Smooth muscle cell (in vitro differentiated cells): ENCODE results near the gene OR1E1. TPM values are rescaled to one million over a fixed set of nuclear protein-coding genes. Genes with fewer than 3 reads are reported as not detected.

Experiments used
- DNase-seq: peaks from one replicate; lab custom pipeline; 2025; ENCODE audit not compliant: unreplicated experiment; lab: John Stamatoyannopoulos, UW
- H2AFZ ChIP-seq: fragments of 200-600 bp; sonication (generic); 2 replicates; pipeline ENCODE4 v1.6.0; 2016; ENCODE audit warnings: antibody characterized with exemption, low read depth, mild to moderate bottlenecking
- H3F3A ChIP-seq: fragments of 200-600 bp; sonication (generic); 2 replicates; pipeline ENCODE4 v1.6.0; 2017; ENCODE audit warnings: antibody characterized with exemption, low read depth
- H3K27ac ChIP-seq: fragments of 200-600 bp; sonication (generic); 2 replicates; pipeline ENCODE4 v1.5.1; 2016; ENCODE audit warnings: low read depth, mild to moderate bottlenecking
- H3K27me3 ChIP-seq: fragments of 200-600 bp; sonication (generic); 2 replicates; pipeline ENCODE4 v1.6.1; 2016; ENCODE audit warnings: low read depth, mild to moderate bottlenecking
- H3K36me3 ChIP-seq: fragments of 200-600 bp; sonication (generic); 2 replicates; pipeline ENCODE4 v1.5.1; 2016; ENCODE audit warnings: low read depth
- H3K4me1 ChIP-seq: fragments of 200-600 bp; sonication (generic); 2 replicates; pipeline ENCODE4 v1.5.1; 2016; ENCODE audit warnings: low read depth
- H3K4me2 ChIP-seq: fragments of 200-600 bp; sonication (generic); 2 replicates; pipeline ENCODE4 v1.6.0; 2016; ENCODE audit warnings: mild to moderate bottlenecking
- H3K4me3 ChIP-seq: fragments of 200-600 bp; sonication (generic); 2 replicates; pipeline ENCODE4 v1.5.1; 2016; ENCODE audit warnings: mild to moderate bottlenecking
- H3K79me2 ChIP-seq: fragments of 200-600 bp; sonication (generic); 2 replicates; pipeline ENCODE4 v1.6.0; 2016; ENCODE audit warnings: low read depth, mild to moderate bottlenecking
- H3K9ac ChIP-seq: fragments of 200-600 bp; sonication (generic); 2 replicates; pipeline ENCODE4 v1.6.0; 2016; ENCODE audit warnings: low read depth
- H3K9me3 ChIP-seq: fragments of 200-600 bp; sonication (generic); replicated peaks from 2 replicates; pipeline ENCODE4 v1.5.1; 2016; ENCODE audit warnings: low read depth
- H4K20me1 ChIP-seq: fragments of 200-600 bp; sonication (generic); 2 replicates; pipeline ENCODE4 v1.6.0; 2016; ENCODE audit warnings: low read depth
- WGBS: methylation state at CpG from one replicate; pipeline ENCODE4 v1.1.7; 2016; ENCODE audit warnings: low lambda C conversion rate; 5-methylcytosine and 5-hydroxymethylcytosine counted together
- polyA plus RNA-seq: library from polyadenylated mRNA; unstranded; fragments of >200 nt; fragmentation: Nextera tagmentation; extraction: Ambion mirVana; gene quantifications from 2 replicates; pipeline ENCODE4 v1.2.1, GENCODE V29; 2016
- total RNA-seq: library from RNA; depleted of rRNA; stranded (reverse); fragments of >200 nt; gene quantifications from 2 replicates; pipeline ENCODE4 v1.2.3, GENCODE V29; 2014
- TF ChIP-seq, protein P1 (sequence below): fragments of 200-600 bp; sonication (generic); IDR thresholded peaks from 2 replicates; pipeline ENCODE4 v1.5.1; 2017; ENCODE audit warnings: borderline replicate concordance, mild to moderate bottlenecking, antibody characterized with exemption; ENCODE audit not compliant: insufficient read depth, poor library complexity, severe bottlenecking

The OR1E1 gene, protein sequence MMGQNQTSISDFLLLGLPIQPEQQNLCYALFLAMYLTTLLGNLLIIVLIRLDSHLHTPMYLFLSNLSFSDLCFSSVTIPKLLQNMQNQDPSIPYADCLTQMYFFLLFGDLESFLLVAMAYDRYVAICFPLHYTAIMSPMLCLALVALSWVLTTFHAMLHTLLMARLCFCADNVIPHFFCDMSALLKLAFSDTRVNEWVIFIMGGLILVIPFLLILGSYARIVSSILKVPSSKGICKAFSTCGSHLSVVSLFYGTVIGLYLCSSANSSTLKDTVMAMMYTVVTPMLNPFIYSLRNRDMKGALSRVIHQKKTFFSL
- total RNA-seq (not detected in 2 replicates), polyA plus RNA-seq (not detected in 2 replicates)

DNA sequence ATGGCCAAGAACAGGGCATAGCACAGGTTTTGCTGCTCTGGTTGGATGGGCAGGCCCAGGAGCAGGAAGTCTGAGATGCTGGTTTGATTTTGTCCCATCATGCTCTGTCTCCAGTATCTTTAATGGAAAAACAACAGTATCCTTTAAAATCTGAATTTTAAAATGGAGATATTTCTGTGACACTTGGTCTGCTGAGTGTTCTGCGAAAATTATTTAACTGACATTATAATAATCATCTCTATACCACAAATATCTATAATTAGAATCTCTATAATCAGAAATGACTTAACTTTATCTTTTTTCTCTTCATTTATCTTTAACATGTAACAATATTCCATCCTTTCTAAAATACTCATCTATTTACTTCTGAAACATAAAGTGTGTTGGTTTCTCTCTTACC is at the start of gene OR1E1:
TSS of gene OR1E1 (minus strand) at position 101 of the 400 bp plus-strand sequence. CDS start at position 101, 0 bp downstream.
- Histone ChIP-seq H3K36me3 (no peaks in the 10 kb centered on the region), H3K4me1 (no peaks in the 10 kb centered on the region), H3K4me2 (no peak within 1 kb of the TSS), H3K79me2 (no peaks in the 10 kb centered on the region), H3K4me3 (no peak within 1 kb of the TSS), H3K27ac (no peak within 1 kb of the TSS), H4K20me1 (no peaks in the 10 kb centered on the region), H3K9ac (no peak within 1 kb of the TSS), H3F3A (no peaks in the 10 kb centered on the region), H3K9me3 (no peaks in the 10 kb centered on the region), H3K27me3 (no peaks in the 10 kb centered on the region), H2AFZ (no peak within 1 kb of the TSS)
- DNase-seq = no peak
- WGBS = 50% methylated on average over 1 of the region's 1 CpG
- TF ChIP-seq, protein P1, sequence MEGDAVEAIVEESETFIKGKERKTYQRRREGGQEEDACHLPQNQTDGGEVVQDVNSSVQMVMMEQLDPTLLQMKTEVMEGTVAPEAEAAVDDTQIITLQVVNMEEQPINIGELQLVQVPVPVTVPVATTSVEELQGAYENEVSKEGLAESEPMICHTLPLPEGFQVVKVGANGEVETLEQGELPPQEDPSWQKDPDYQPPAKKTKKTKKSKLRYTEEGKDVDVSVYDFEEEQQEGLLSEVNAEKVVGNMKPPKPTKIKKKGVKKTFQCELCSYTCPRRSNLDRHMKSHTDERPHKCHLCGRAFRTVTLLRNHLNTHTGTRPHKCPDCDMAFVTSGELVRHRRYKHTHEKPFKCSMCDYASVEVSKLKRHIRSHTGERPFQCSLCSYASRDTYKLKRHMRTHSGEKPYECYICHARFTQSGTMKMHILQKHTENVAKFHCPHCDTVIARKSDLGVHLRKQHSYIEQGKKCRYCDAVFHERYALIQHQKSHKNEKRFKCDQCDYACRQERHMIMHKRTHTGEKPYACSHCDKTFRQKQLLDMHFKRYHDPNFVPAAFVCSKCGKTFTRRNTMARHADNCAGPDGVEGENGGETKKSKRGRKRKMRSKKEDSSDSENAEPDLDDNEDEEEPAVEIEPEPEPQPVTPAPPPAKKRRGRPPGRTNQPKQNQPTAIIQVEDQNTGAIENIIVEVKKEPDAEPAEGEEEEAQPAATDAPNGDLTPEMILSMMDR = no peak

DNA sequence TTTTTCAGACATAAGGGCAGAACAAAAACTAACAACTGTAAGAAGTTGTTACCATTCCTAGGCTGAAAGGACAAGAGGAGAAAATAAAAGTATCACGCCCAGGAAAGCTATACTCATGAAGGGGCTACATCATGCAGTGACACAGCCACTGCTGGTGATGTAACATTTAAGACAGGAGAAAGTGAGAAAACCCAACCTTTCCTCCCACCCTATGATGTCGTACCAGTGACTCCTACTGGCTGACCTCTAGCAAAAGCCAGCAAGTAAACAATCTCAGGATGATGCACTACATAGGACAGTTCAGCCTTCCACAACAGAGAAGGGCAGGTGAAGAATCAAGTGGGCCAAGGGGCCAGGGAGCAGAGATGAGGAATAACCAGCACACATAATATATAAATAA is 49.4 kb upstream of the OR1E1 start:
- H3K4me1 ChIP-seq = no peaks in the 10 kb centered on the region
- H3K9ac ChIP-seq = no peak overlapping the region
- TF ChIP-seq, protein P1 = no peak
- no peak overlapping the region for H3K4me3 ChIP-seq
- H4K20me1 ChIP-seq = no peaks in the 10 kb centered on the region
- no peak for DNase-seq
- H3K9me3 ChIP-seq = no peaks in the 10 kb centered on the region
- no peak overlapping the region for H3K27ac ChIP-seq
- H3K4me2 ChIP-seq = no peak overlapping the region
- H3K27me3 ChIP-seq = no peaks in the 10 kb centered on the region
- 49% methylated on average over 2 of the region's 2 CpGs for WGBS
- H3K36me3 ChIP-seq = no peaks in the 10 kb centered on the region
- no peaks in the 10 kb centered on the region for H3F3A ChIP-seq
- no peak overlapping the region for H2AFZ ChIP-seq
- H3K79me2 ChIP-seq = no peaks in the 10 kb centered on the region

DNA sequence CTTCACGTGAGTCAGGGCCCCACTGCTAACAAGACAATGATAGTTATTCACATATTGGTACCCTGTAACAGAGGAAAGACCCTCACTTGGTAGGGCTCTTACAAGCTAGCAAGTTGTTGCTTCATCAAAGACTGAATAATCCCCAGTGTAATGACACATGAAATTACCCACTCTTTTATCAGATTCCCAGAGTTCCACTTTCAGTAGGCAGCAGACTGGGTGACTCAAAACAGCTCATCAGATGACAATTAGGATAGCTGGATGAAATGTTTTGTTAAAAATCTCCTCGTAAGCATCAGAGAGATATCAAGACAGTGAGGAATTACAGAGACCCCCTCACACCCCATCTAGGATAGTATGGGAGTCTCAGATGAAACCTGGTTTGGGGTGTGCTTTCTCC is 42.2 kb upstream of the OR1E1 start:
- TF ChIP-seq, protein P1 = no peak
- Histone ChIP-seq H3K9me3 (no peaks in the 10 kb centered on the region), H2AFZ (no peak overlapping the region), H3K4me2 (no peak overlapping the region), H3K4me3 (no peak overlapping the region), H4K20me1 (no peaks in the 10 kb centered on the region), H3F3A (no peaks in the 10 kb centered on the region), H3K79me2 (no peaks in the 10 kb centered on the region), H3K36me3 (no peaks in the 10 kb centered on the region), H3K27ac (no peak overlapping the region), H3K4me1 (no peaks in the 10 kb centered on the region), H3K27me3 (no peaks in the 10 kb centered on the region), H3K9ac (no peak overlapping the region)
- DNase-seq = no peak
- WGBS = 59% methylated on average over 2 of the region's 2 CpGs

DNA sequence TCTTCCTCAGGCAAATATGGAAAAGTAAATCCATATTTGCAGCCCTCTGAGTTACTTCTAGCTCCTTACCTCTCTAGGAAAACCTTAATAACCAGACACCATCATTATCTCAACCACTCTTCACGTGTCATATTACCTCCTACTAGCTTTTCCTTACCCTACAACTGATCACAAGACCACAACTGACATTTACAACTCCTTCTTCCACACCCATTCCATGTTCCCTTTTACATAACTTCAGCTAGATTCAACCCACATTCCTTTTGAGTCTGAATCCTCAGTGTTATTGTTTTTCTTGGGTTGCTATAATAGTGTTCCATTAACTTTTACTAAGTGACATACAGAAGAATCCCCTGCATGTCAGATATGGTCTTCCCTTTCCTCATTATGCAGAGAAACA is 40.2 kb upstream of the OR1E1 start:
- Histone ChIP-seq H3F3A (no peaks in the 10 kb centered on the region), H3K9ac (no peak overlapping the region), H3K36me3 (no peaks in the 10 kb centered on the region), H2AFZ (no peak overlapping the region), H3K4me2 (no peak overlapping the region), H3K79me2 (no peaks in the 10 kb centered on the region), H4K20me1 (no peaks in the 10 kb centered on the region), H3K4me3 (no peak overlapping the region), H3K27me3 (no peaks in the 10 kb centered on the region), H3K9me3 (no peaks in the 10 kb centered on the region), H3K4me1 (no peaks in the 10 kb centered on the region), H3K27ac (no peak overlapping the region)
- TF ChIP-seq, protein P1 = no peak
- DNase-seq = no peak
- 41% methylated on average over 1 of the region's 1 CpG for WGBS
